ENCODE measurements around the gene VDAC2.

Gene VDAC2

GRCh38 chr10:75250934-75251333 lies 40.3 kb downstream of the VDAC2 start:
- no peak overlapping the region for H3K4me3 ChIP-seq (replicated peaks; ENCODE audit: low read depth, low read length)
- no peak for TF ChIP-seq CTCF (IDR thresholded peaks at IDR 0.05; ENCODE audit: low read depth, low read length, missing control alignments)
- DNase-seq (ENCODE audit: extremely low read depth, low read depth), result no peak

GRCh38 chr10:75253281-75254220 lies 43.0 kb downstream of the VDAC2 start:
- DNase-seq (ENCODE audit: extremely low read depth, low read depth), result no peak
- H3K4me3 ChIP-seq (replicated peaks; ENCODE audit: low read depth, low read length), result no peak overlapping the region
- TF ChIP-seq CTCF (IDR thresholded peaks at IDR 0.05; ENCODE audit: low read depth, low read length, missing control alignments), result no peak

GRCh38 chr10:75254739-75255138 lies 44.1 kb downstream of the VDAC2 start:
- no peak for DNase-seq (ENCODE audit: extremely low read depth, low read depth)
- no peak overlapping the region for H3K4me3 ChIP-seq (replicated peaks; ENCODE audit: low read depth, low read length)
- TF ChIP-seq CTCF (IDR thresholded peaks at IDR 0.05; ENCODE audit: low read depth, low read length, missing control alignments), result no peak

- no peak for DNase-seq (ENCODE audit: extremely low read depth, low read depth)
- H3K4me3 ChIP-seq (replicated peaks; ENCODE audit: low read depth, low read length), result no peak overlapping the region
- TF ChIP-seq CTCF (IDR thresholded peaks at IDR 0.05; ENCODE audit: low read depth, low read length, missing control alignments), result no peak
Observed at GRCh38 chr10:75260990-75261389, 50.4 kb downstream of the VDAC2 start.

GRCh38 chr10:75261813-75262705 lies 51.5 kb downstream of the VDAC2 start:
- DNase-seq (ENCODE audit: extremely low read depth, low read depth), result peak; percentile 85
- no peak for TF ChIP-seq CTCF (IDR thresholded peaks at IDR 0.05; ENCODE audit: low read depth, low read length, missing control alignments)
- no peak overlapping the region for H3K4me3 ChIP-seq (replicated peaks; ENCODE audit: low read depth, low read length)

GRCh38 chr10:75263806-75264205 lies 53.2 kb downstream of the VDAC2 start:
- DNase-seq (ENCODE audit: extremely low read depth, low read depth), result no peak
- TF ChIP-seq CTCF (IDR thresholded peaks at IDR 0.05; ENCODE audit: low read depth, low read length, missing control alignments), result no peak

More at GRCh38 chr10:75263806-75264205, 53.2 kb downstream of the VDAC2 start:
- H3K4me3 ChIP-seq (replicated peaks; ENCODE audit: low read depth, low read length), result no peak overlapping the region

Measured in HFF-Myc (cell line).